ENCODE measurements around the gene LARP6. TPM values are rescaled to one million over a fixed set of nuclear protein-coding genes. Genes with fewer than 3 reads are reported as not detected.

The LARP6 gene
- total and polyA plus RNA-seq, 2 donors (not counting 1 experiment from before 2014, with no cell fraction given): not detected

DNA sequence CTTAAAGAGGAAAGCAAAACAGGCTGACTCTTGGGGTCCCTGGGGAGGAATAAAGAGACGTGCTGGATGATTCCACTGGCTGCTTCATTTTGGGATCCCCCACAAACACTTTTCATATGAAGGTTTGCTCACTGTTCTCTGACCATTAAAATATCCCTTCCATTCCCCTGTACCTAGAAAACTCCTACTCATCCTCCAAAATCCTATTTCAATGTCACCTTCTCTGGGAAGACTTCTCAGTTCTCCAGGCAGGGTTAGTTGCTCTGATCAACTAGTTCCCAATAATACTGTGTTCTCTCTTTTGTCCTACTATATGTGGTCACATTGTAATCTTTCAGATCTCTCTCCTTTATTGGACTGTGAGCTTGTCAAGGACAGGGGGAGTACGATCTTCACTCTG lies 19.0 kb downstream of the LARP6 start:
- H3K36me3 ChIP-seq (replicated peaks in 1 of 2; ENCODE audit: control extremely low read depth in 1 of 2, control insufficient read depth in 1 of 2, extremely low read depth in 1 of 2, insufficient read depth in 2 of 2, low read length in 1 of 2): no peaks in the 10 kb centered on the region
- no peaks in the 10 kb centered on the region for H3K4me1 ChIP-seq (ENCODE audit: control insufficient read depth in 2 of 2, insufficient read depth in 2 of 2, low read length in 2 of 2)
- no peak overlapping the region for H3K4me2 ChIP-seq (replicated peaks; ENCODE audit: low read depth, low read length, poor library complexity, severe bottlenecking)
- peaks cover 0 to 3% (median 0%) of the 10 kb centered on the region in 4 experiments for H3K27me3 ChIP-seq (replicated peaks in 1 of 4; ENCODE audit: control extremely low read depth in 1 of 4, control insufficient read depth in 3 of 4, insufficient read depth in 4 of 4, low read length in 3 of 4)
- no peaks in the 10 kb centered on the region for H4K20me1 ChIP-seq (ENCODE audit: control insufficient read depth, insufficient read depth, low read length, poor library complexity, severe bottlenecking)
- intact Hi-C loops (cut with micrococcal nuclease): no loop called here
- Mint-ChIP-seq H3K27ac (no peak overlapping the region), H3K4me3 (no peak overlapping the region), H3K27me3 (peaks cover 16% of the 10 kb centered on the region), H3K9me3 (ENCODE audit: insufficient read depth) (no peaks in the 10 kb centered on the region), H3K4me1 (no peaks in the 10 kb centered on the region)
- DNase-seq: no peak
- no peak overlapping the region for H3K27ac ChIP-seq (ENCODE audit: low read length in 2 of 2)
- H3K79me2 ChIP-seq (ENCODE audit: control insufficient read depth, insufficient read depth, low read length): no peaks in the 10 kb centered on the region
- ChIA-PET CTCF (interaction anchor here (2.6 kb wide), 1 partner anchor 10 kb away, joined by 14 read pairs; no protein-coding TSS in a partner anchor), POLR2A (no interaction called here)
- H2AFZ ChIP-seq (ENCODE audit: insufficient read depth, low read depth, low read length, poor library complexity, severe bottlenecking): no peak overlapping the region
- no peak overlapping the region for H3K4me3 ChIP-seq (ENCODE audit: control extremely low read depth in 1 of 5, extremely low read depth in 1 of 5, insufficient read depth in 1 of 5, low read depth in 2 of 5, low read length in 4 of 5)
- no peak for TF ChIP-seq EZH2 (IDR thresholded peaks at IDR 0.05; ENCODE audit: borderline replicate concordance, insufficient read depth, low read depth, low read length, poor library complexity, severe bottlenecking)
- TF ChIP-seq, protein P1, sequence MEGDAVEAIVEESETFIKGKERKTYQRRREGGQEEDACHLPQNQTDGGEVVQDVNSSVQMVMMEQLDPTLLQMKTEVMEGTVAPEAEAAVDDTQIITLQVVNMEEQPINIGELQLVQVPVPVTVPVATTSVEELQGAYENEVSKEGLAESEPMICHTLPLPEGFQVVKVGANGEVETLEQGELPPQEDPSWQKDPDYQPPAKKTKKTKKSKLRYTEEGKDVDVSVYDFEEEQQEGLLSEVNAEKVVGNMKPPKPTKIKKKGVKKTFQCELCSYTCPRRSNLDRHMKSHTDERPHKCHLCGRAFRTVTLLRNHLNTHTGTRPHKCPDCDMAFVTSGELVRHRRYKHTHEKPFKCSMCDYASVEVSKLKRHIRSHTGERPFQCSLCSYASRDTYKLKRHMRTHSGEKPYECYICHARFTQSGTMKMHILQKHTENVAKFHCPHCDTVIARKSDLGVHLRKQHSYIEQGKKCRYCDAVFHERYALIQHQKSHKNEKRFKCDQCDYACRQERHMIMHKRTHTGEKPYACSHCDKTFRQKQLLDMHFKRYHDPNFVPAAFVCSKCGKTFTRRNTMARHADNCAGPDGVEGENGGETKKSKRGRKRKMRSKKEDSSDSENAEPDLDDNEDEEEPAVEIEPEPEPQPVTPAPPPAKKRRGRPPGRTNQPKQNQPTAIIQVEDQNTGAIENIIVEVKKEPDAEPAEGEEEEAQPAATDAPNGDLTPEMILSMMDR (IDR thresholded peaks at IDR 0.05): no peak
- 36% methylated on average over 1 of the region's 2 CpGs for WGBS (ENCODE audit: insufficient coverage)
- no peak for ATAC-seq (ENCODE audit: low read depth)
- no peaks in the 10 kb centered on the region for H3K9me3 ChIP-seq (ENCODE audit: control extremely low read depth in 1 of 3, control insufficient read depth in 2 of 3, insufficient read depth in 1 of 3, low read length in 2 of 3)
- no peak overlapping the region for H3K9ac ChIP-seq (ENCODE audit: low read length)

DNA sequence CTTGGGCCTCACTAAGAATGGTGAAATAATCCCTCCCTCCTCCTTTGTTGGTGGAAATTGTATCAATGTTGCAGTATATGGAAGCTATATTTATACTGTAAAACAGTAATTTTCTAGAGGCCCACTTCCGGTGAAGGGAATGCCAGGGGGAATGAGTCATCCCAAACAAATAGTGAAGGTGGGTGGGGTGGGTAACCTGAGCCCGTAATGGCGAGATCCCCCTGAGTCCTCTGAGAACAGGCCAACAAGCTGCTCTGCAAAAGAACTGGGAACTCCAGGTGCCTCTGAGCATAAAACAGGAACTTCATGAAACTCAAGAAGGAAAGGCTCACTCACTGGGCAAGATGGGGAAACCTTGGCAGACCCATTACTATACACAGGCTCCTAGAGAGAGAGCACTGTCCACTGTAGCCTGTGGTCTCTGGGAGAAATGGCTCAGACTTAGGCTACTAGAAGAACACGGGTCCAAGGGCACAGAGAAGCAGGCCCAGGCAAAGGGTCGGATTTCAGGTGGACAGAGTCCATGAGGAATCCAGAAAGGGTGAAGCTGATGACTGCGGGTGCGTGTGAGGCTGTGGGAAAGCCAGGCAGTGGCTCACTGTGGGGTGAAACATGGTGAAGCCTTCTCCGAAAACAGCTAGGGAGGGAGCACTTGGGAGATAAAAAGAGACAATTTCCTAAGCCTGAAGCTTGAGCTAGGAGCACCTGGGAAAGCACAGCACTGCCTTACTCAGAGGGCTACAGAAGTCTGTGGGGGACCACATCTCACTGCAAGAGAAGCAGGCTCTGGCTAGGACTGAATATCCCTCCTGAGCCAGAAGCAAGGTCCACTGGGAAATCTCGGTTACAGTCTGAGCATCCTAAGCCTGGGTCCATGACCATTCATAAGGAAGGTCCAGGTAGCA lies 19.8 kb downstream of the LARP6 start:
- peaks cover 0 to 5% (median 0%) of the 10 kb centered on the region in 4 experiments for H3K27me3 ChIP-seq (replicated peaks in 1 of 4; ENCODE audit: control extremely low read depth in 1 of 4, control insufficient read depth in 3 of 4, insufficient read depth in 4 of 4, low read length in 3 of 4)
- CTCF ChIA-PET: interaction anchor here (0.5 to 2.6 kb wide), 3 partner anchors 9 to 49 kb away, joined by 4 to 14 read pairs (median 4); no protein-coding TSS in a partner anchor
- no peaks in the 10 kb centered on the region for H3K36me3 ChIP-seq (replicated peaks in 1 of 2; ENCODE audit: control extremely low read depth in 1 of 2, control insufficient read depth in 1 of 2, extremely low read depth in 1 of 2, insufficient read depth in 2 of 2, low read length in 1 of 2)
- no peaks in the 10 kb centered on the region for H3K9me3 ChIP-seq (ENCODE audit: control extremely low read depth in 1 of 3, control insufficient read depth in 2 of 3, insufficient read depth in 1 of 3, low read length in 2 of 3)
- H3K79me2 ChIP-seq (ENCODE audit: control insufficient read depth, insufficient read depth, low read length): no peaks in the 10 kb centered on the region
- no peak overlapping the region for H3K4me3 ChIP-seq (ENCODE audit: control extremely low read depth in 1 of 5, extremely low read depth in 1 of 5, insufficient read depth in 1 of 5, low read depth in 2 of 5, low read length in 4 of 5)
- no peaks in the 10 kb centered on the region for H3K4me1 ChIP-seq (ENCODE audit: control insufficient read depth in 2 of 2, insufficient read depth in 2 of 2, low read length in 2 of 2)
- no peak overlapping the region for H3K4me2 ChIP-seq (replicated peaks; ENCODE audit: low read depth, low read length, poor library complexity, severe bottlenecking)
- H4K20me1 ChIP-seq (ENCODE audit: control insufficient read depth, insufficient read depth, low read length, poor library complexity, severe bottlenecking): no peaks in the 10 kb centered on the region
- ATAC-seq (ENCODE audit: low read depth) (no peak), DNase-seq (no peak)
- H3K27me3 Mint-ChIP-seq: peaks cover 20% of the 10 kb centered on the region
- intact Hi-C loops (cut with micrococcal nuclease): no loop called here
- TF ChIP-seq EZH2 (IDR thresholded peaks at IDR 0.05; ENCODE audit: borderline replicate concordance, insufficient read depth, low read depth, low read length, poor library complexity, severe bottlenecking): no peak
- TF ChIP-seq, protein P1 (IDR thresholded peaks at IDR 0.05): no peak
- H3K27ac Mint-ChIP-seq: no peak overlapping the region
- no peak overlapping the region for H3K4me3 Mint-ChIP-seq
- POLR2A ChIA-PET: no interaction called here
- WGBS (ENCODE audit: insufficient coverage): 68% methylated on average over 9 of the region's 9 CpGs
- no peaks in the 10 kb centered on the region for H3K4me1 Mint-ChIP-seq
- H3K9ac ChIP-seq (ENCODE audit: low read length): no peak overlapping the region
- H2AFZ ChIP-seq (ENCODE audit: insufficient read depth, low read depth, low read length, poor library complexity, severe bottlenecking): no peak overlapping the region
- no peaks in the 10 kb centered on the region for H3K9me3 Mint-ChIP-seq (ENCODE audit: insufficient read depth)
- H3K27ac ChIP-seq (ENCODE audit: low read length in 2 of 2): no peak overlapping the region
